Stimulated activated CD8-positive, alpha-beta memory T cell treated with anti-CD3 and anti-CD28 coated beads, Interleukin-12 subunit alpha, Interleukin-12 subunit beta, amount 100 ng/mL, for 4 hours (primary cell): Measurements from ENCODE around the gene GNAI2.

Experiments
- DNase-seq: peaks from one replicate; pipeline ENCODE4 v3.0.0-alpha.2; 2020; ENCODE audit warnings: low read depth

The GNAI2 gene

DNA sequence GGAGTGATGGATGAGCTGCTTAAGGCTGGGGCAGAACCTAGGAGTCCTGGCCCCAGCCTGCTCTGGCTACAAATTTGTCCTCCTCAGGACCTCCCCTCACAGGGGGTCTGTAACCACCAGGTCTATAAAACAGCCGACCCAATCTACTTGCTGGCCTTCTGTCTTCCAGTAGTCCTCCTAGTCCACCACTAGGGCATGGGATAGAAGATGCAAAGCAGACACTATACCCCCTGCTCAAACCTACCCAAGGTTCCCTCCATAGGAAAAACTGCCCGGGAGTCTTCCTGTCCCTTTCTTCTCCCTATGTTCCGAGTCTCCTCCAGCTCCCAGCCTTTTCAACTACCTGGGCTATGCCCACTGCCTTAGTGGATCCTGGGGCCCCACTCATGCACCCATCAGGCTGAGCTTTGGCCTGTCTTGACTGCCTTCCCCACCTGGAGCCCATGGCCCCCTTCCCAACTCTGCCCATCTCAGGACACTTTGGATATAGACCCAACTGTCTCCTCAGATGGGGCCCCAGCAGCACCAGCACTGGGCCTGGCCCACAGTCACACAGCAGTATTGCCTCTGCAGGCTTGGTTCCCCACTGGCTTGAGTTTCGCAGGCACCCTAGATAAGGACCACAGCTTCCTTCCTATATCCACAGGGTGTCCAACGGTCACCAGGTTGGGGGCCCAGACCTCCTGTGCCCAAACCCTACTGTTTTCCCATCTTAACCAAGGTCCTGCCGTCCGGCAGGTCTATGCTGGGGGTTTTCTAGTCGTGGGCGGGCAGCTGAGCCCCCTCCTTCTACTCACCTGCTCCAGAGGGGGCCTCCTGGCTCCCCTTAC is 62.1 kb downstream of the GNAI2 start:
- DNase-seq: no peak

DNA sequence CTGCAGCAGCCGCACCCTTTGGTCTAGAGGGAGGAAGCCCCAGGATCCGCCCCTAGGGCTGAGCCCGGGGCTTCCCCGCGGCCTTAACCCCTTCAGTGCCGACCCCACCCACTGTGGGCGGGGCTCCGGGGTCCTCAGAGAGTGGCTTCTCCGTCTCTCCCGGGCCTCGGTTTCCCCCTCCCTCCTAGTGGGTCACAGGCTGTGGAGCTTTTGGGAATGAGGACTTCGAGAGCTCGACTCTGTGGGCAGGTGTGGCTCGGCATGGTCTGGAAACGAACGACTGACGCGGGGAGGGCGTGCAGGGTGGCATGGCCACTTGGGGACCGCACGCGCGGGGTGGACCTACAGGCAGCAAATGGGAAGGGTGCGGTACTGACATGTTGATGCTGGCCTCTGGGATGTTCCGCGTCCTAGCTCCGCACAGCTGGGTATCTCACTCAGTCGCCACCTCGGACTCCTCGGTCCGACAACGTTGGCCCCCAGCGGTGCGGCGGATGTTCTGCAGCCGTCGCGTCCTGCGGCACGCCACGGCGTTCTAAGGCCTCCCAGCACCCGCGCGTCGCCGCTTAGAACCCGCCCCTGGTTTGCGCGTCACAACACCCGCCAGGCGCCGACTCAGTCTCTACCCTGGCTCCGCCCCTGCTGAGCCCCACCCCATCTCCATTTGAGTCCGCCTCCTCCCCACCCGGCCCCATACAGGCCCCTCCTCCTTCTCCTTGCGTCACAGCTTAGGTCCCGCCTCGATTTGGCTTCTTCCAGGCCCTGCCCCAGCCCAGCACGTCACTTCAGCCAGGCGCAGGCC is 63.0 kb downstream of the GNAI2 start, which contains the start of the genes HYAL3 and NAA80:
Gene HYAL3 (minus strand): TSS at position 570 of the 802 bp plus-strand sequence. CDS start 3,803 bp downstream, outside the sequence.
Gene NAA80 (minus strand): TSS at position 570 of the 802 bp plus-strand sequence. CDS start 1,942 bp downstream, outside the sequence.
- peak; percentile 98 for DNase-seq

DNA sequence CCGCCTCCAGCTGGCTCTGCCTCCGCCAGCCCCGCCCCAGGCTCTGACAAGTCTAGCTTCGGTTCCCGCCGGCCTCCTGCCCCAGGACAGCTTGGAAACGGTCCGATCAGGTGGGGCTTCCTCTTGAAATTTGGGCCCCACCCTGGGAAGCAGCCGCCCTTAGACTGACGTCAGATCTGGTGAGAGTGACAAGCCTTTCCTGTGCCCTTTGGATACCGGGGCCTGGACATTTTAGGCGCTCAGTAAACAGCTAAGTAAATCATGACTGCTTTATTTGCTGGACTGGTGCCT is 63.6 kb downstream of the GNAI2 start:
- DNase-seq: no peak

DNA sequence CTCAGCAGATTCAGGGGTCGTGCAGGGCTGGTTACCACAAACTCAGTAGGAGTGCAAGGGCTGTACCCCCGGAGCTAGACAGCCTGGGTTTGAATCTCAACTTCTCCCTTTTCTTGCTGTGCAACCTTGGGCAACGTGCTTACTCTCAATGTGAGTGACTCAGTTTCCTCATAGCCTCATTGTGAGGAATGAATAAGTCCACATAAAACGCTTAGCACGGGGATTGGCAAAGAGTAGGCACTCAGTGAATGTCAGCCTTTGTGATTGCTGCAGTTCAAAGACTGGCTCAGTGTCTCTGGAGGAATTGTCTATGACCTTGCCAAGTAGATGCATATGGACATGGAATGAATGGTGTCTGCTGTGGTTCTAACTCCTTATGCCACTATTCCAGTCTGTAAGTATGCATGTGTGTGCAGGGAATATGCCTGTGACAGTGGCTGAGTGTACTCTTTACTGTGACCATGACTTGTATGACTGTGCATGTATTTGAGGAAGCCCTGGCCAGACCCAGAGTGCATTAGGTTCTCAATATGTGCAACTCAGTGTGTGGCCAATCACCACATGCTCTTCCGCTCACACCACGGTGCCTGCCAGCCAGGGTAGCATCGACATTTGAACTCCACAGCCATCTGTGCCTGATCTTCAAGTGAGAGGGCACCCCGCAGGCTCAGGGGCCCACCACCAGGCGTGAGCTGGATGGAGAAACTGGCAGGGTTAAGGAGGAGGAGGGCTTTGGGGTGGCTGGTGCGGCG is 64.1 kb downstream of the GNAI2 start:
- DNase-seq: no peak

DNA sequence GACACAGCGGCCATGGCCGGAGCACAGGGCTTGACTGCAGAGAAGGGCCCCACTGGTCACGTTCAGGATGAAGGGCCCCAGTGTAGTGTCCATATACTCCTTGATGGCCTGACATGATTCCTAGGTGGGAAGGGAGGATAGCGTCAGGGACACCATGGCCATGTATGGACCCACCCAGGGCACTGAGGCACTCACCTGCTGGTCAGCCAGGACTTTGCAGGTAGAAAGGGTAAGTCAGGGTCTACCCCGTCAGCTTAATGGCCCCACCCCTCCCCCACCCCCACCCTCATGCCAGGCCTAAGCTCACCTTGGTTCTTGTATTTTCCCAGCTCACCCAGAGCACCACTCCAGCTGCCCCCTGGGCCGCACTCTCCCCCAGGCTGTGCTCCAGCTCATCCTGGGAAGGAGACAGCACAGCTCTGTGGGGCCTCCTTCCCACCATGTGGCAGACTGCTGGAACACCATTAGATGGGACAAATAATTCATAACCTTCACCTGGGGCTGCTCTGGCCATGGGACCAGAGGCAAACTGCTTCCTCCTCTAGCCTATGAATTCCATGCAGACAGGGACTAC is 64.8 kb downstream of the GNAI2 start:
- DNase-seq: no peak

DNA sequence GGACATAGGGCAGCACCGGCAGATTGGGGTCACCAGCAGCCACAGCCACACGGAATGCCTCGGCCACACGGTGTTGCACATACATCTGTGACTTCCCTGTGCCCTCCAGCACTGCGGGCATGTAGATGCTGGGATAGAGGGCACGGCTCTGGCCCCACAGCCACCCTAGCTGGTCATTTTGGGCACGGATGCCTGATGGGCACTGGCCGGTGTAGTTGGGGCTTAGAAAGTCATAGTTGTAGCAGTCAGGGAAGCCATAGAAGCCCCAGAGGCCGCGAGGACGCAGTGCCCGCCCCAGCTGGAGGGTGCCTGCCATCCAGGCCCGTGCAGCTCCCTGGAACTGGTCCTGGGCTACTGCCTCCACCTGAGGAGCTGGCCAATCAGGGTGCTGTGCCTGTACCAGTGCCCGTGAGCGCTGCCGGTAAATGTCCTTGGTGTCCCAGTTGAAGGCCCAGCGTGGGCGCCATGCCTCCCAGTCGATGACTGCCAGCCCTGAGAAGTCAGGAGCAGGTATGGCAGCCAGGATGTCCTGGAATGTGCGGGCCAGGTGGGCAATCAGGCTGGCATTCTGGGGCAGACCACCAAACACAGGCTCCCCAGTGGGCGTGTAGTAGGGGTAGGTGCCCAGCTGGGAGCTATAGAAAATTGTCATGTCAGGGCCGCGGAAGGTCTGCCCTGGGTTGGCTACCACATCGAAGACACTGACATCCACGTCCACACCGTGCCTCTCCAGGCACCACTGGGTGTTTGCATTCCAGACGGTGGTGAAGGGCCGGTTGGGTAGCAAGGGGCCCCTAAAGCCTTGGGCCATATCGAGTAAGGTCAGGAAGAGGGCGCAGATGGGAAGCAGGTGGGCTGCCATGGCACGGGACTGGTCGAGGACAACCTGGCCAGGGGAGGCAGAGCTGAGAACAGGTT is 66.3 kb downstream of the GNAI2 start:
- no peak for DNase-seq

DNA sequence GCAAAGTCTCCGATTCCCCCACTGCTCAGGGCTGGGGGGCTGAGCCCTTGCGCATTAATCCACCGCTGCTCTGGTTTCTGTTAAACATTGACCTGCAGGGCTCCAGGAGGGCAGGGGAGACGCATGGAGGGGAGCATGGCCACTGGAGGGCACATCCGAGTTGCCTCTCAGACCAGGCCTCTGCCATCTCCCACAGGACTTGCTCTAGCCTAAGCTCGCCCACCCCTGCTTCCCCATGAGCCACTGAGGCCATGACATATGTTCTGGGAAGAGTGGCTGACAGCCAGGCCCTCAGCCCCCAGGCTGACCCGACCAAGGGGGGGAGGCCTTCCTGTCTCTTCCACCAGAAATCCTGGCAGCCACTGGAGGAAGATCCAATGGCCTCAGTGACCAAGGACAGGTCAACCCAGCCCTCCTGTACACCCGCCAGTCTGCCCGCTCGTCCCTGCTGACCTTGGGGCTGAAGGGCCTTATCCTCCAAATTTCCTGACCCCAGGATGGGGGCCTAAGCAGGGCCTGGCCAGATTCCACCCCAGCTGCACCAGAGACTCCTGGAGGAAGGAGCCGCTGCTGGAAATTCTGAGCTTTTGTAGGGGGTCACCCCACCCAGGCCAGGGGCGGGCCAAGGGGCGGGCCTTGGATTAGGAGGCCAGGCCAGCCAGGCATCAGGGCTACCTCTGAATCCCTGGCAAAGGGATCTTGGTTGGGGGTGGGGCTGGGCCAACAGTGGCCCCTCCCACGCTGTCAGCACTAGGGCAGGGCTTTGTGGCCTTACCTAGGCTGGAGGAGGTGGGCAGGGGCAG is 67.2 kb downstream of the GNAI2 start, which contains the start of gene HYAL1:
Gene HYAL1 (minus strand): TSS at position 562 of the 803 bp plus-strand sequence. CDS start 618 bp downstream, outside the sequence.
- no peak for DNase-seq

DNA sequence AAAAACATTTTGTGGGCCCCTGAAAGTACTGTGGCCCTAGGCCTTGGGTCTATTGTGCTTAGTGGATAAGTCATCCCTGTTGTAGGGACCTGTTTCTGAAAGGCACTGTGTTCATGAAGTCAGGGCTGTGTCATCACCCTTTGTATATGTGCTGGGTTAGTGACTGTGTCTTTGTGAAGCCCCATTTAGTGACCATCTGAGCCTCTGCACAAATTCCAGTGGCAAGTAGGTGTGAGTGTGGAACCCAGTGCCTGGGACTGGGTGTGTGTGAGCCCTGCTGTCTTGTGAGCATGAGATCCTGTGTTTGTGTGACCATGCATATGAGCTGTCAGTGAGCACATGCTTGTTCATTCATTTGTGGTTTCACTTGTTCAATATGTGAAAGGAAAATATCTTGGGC is 68.6 kb downstream of the GNAI2 start:
- DNase-seq: no peak
